Measurements from ENCODE around the gene FGGY. TPM values are rescaled to one million over a fixed set of nuclear protein-coding genes. Genes with fewer than 3 reads are reported as not detected.

FGGY gene
- total RNA-seq, 1 experiment from 2014 or later: 12.0 TPM

- ChIA-PET CTCF (no interaction called here), POLR2A (no interaction called here)
- Mint-ChIP-seq H3K27me3 (ENCODE audit: low read depth) (no peaks in the 10 kb centered on the region), H3K4me3 (no peak overlapping the region), H3K36me3 (no peaks in the 10 kb centered on the region), H3K27ac (no peak overlapping the region), H3K9me3 (no peaks in the 10 kb centered on the region), H3K4me1 (peaks cover 6% of the 10 kb centered on the region)
- ATAC-seq: no peak
- no peak for DNase-seq (ENCODE audit: low spot score)
- TF ChIP-seq, protein P1, sequence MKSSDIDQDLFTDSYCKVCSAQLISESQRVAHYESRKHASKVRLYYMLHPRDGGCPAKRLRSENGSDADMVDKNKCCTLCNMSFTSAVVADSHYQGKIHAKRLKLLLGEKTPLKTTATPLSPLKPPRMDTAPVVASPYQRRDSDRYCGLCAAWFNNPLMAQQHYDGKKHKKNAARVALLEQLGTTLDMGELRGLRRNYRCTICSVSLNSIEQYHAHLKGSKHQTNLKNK (CRISPR knock-in tag; IDR thresholded peaks at IDR 0.05): no peak
- TF ChIP-seq SMAD4 (CRISPR knock-in tag; IDR thresholded peaks at IDR 0.05) (no peak), AR (CRISPR knock-in tag; IDR thresholded peaks at IDR 0.05) (no peak), ARID4B (CRISPR knock-in tag; IDR thresholded peaks at IDR 0.05; ENCODE audit: borderline replicate concordance) (no peak), MXD4 (CRISPR knock-in tag; IDR thresholded peaks at IDR 0.05; ENCODE audit: borderline replicate concordance) (no peak), CREM (CRISPR knock-in tag; IDR thresholded peaks at IDR 0.05) (no peak), ZNF232 (CRISPR knock-in tag; IDR thresholded peaks at IDR 0.05) (no peak)
- TF ChIP-seq, protein P2, sequence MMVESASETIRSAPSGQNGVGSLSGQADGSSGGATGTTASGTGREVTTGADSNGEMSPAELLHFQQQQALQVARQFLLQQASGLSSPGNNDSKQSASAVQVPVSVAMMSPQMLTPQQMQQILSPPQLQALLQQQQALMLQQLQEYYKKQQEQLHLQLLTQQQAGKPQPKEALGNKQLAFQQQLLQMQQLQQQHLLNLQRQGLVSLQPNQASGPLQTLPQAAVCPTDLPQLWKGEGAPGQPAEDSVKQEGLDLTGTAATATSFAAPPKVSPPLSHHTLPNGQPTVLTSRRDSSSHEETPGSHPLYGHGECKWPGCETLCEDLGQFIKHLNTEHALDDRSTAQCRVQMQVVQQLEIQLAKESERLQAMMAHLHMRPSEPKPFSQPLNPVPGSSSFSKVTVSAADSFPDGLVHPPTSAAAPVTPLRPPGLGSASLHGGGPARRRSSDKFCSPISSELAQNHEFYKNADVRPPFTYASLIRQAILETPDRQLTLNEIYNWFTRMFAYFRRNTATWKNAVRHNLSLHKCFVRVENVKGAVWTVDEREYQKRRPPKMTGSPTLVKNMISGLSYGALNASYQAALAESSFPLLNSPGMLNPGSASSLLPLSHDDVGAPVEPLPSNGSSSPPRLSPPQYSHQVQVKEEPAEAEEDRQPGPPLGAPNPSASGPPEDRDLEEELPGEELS (CRISPR knock-in tag; IDR thresholded peaks at IDR 0.05): no peak
Measured at GRCh38 chr1:59750328-59751003, 453.6 kb downstream of the FGGY start.

GRCh38 chr1:59751004-59751395 is 454.1 kb downstream of the FGGY start:
- Mint-ChIP-seq H3K4me1 (peaks cover 6% of the 10 kb centered on the region), H3K27ac (no peak overlapping the region), H3K27me3 (ENCODE audit: low read depth) (no peaks in the 10 kb centered on the region), H3K9me3 (no peaks in the 10 kb centered on the region), H3K36me3 (no peaks in the 10 kb centered on the region), H3K4me3 (no peak overlapping the region)
- ChIA-PET POLR2A (no interaction called here), CTCF (no interaction called here)
- DNase-seq (ENCODE audit: low spot score) (no peak), ATAC-seq (no peak)
- TF ChIP-seq SOX15 (CRISPR knock-in tag; IDR thresholded peaks at IDR 0.05) (no peak), CBFB (CRISPR knock-in tag; IDR thresholded peaks at IDR 0.05; ENCODE audit: low read depth) (no peak), FOXK1 (CRISPR knock-in tag; IDR thresholded peaks at IDR 0.05) (no peak), NR1H2 (CRISPR knock-in tag; IDR thresholded peaks at IDR 0.05) (no peak), ZNF532 (CRISPR knock-in tag; IDR thresholded peaks at IDR 0.05; ENCODE audit: borderline replicate concordance) (no peak), EMX1 (CRISPR knock-in tag; IDR thresholded peaks at IDR 0.05) (no peak), SP1 (CRISPR knock-in tag; conservative IDR thresholded peaks at IDR 0.05) (no peak), FOXJ3 (CRISPR knock-in tag; IDR thresholded peaks at IDR 0.05; ENCODE audit: borderline replicate concordance) (no peak), MLX (CRISPR knock-in tag; IDR thresholded peaks at IDR 0.05) (no peak), CDX4 (CRISPR knock-in tag; IDR thresholded peaks at IDR 0.05; ENCODE audit: borderline replicate concordance) (no peak), ZBTB21 (CRISPR knock-in tag; IDR thresholded peaks at IDR 0.05; ENCODE audit: borderline replicate concordance) (no peak)

Measured in WTC11 (cell line).